Activated CD4-positive, alpha-beta T cell treated with anti-CD3 and anti-CD28 coated beads, Interleukin-2, amount 50 U/mL, for 1 hour (primary cell): ENCODE results near the gene OAS1.
"Not testable (repeated sequence)": the region's sequence is repeated elsewhere in the genome, so short reads cannot be mapped to it uniquely, and the experiment has no call there.

Source experiments
- DNase-seq: peaks from one replicate; pipeline ENCODE4 v3.0.0-alpha.2; 2020

OAS1 gene

DNA sequence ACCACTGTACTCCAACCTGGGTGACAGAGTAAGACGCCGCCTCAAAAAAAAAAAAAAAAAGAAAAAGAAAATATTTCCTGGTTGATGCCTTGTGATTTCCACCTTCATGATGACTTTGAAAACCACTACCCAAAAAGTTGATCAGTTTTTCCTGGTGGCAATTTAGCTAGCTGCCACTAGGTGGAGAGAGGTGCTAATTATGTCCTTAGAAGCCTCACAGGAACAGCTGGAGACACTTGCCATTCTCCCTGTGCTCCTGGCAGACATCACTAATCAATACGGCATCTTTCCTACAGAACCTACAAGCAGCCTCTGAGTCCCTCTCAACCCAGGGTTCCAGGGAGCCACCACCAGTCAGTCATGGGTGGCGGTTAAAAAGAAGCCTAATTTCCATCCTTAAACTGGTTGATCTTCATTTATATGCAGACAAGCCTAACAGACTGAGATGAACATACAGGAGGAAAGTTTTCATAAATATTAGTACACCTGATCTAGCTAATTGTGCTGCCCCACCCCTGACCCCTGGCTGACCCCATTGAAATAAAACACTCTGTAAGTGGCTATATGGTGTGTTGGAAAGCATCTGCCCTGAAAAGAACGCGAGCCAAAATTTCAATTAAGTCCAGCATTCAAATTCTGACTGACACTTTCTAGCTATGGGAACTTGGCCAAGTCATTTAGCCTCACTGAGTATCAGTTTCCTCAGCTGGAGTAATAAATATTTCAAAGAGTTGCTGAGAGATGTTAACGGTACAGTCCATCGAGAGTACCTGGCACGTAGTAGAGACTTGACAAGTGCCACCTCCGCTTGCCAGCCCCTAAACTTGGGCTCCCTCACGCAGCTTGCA is 6.2 kb upstream of the OAS1 start:
- DNase-seq: peak; percentile 28

DNA sequence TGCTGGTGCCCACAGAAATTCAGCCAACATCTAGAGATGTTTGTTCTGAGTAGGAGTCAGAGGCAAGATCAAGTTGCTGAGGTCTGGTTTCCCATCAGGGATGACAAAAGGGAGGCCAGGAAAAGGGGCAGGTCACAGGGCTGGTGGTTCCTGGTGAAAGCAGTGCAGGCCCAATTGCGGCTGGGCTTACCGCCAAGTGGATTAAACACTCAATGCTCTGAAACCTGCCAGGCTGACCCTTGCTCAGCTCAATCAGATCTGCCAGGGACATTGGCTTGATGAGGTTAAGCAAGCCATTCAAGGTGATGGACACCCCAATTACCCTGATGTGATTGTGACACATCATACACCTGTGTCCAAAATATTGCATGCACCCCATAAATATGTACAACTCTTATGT is 5.5 kb upstream of the OAS1 start:
- no peak for DNase-seq

DNA sequence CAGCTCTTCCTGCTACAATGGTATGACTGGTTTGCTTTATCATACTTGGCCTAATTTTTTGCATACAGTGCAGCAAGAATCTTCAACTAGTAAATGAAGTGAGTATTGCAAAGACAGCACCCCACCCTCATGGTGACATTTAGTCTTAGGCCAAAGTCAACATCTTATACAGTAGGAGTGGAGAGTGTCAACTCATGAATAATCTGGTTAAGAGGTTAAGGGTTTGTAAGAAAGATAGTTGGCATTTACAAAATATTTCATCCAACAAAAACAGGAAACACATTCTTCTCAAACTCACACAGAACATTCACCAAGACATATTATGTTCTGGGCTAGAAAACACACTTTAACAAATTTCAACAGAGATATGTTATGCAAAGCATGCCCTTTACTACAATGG is 2.2 kb upstream of the OAS1 start:
- no peak for DNase-seq

DNA sequence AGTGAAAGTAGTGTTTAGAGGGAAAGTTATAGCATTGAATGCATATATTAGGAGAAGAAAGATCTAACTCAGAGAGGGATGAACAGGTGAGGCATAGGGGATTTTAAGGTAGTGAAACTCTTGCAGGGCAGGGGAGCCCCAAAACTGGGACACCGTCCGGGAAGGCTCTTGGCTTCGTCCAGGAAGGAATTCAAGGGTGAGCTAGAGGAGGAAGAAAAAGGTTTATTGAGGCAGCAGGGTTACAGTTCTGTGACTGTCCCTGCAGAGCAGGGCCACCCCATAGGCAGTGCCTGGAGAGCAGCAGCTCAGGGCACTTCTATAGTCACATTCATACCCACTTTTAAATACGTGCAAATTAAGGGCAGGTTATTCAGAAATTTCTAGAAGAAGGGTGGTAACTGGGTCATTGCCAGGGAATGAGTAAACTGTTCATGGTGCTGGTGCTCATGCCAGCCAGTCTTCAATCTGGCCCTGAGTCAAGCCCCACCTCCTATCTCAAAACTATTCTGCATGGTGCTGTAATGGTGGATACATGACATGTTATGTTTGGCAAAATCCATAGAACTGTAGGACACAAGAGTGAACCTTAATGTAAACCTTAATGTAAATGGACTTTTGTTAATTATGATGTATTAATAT is 1.2 kb upstream of the OAS1 start:
- DNase-seq: no peak

DNA sequence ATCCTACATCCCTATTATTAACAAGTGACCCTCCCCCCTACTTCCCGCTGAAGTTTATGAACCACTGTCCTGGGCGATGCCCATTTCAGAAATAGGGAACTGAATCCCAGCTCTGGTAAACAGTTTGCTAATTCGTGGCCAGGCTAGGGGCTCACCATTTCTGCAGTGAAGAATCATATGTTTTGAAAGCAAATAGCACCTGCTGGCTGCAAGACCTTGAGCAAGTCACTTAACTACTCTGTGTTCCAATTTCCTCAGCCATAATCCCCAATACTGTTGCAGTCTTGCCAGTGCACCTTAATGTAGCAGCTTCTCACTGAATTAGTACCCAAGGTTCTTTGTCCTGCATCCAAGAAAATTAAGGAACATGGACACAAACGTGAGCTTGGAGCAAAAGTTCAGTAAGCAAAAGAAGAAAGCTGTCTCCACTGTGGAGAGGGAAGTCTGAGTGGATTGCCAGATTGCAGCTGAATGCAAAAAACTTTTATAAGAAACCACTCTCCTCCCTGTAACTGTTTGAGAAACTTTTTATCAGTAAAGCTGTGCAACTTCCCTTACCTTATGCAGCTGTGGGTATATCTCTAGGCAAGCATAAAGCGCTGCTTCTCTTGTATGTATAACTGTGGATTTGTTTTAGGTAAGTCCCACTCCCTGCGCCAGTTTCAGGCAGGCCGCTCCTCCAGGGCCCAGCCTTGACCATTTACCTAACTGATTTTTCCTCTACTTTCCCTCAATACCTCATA is 824 bp downstream of the OAS1 start:
- no peak for DNase-seq

DNA sequence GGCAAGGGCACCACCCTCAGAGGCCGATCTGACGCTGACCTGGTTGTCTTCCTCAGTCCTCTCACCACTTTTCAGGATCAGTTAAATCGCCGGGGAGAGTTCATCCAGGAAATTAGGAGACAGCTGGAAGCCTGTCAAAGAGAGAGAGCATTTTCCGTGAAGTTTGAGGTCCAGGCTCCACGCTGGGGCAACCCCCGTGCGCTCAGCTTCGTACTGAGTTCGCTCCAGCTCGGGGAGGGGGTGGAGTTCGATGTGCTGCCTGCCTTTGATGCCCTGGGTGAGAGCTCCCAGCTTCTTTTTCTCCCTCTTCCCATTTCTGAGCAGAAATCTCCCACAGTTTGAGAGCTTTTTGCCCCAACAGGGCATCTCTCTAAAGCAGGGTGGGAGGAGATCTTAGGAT is 1.8 kb downstream of the OAS1 start:
- DNase-seq: peak; percentile 25

DNA sequence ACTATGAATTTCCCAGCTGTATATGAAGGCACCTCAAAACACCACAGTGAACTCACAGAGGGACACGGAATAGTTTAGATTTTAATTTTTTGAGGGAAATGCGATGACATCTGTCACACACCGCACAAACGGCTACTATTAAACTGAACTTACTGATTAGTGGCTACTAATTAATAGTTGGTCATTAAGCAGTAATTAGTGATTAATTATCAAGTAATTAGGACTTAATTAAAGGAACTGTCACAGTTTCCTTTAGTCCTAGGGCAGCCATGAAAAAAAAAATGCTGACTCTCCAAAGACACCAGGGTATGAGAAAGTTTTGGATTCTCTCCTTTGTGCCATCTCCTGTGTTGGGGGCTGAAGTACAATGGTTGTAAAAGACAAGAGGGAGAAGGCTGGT is 2.9 kb downstream of the OAS1 start:
- no peak for DNase-seq

DNA sequence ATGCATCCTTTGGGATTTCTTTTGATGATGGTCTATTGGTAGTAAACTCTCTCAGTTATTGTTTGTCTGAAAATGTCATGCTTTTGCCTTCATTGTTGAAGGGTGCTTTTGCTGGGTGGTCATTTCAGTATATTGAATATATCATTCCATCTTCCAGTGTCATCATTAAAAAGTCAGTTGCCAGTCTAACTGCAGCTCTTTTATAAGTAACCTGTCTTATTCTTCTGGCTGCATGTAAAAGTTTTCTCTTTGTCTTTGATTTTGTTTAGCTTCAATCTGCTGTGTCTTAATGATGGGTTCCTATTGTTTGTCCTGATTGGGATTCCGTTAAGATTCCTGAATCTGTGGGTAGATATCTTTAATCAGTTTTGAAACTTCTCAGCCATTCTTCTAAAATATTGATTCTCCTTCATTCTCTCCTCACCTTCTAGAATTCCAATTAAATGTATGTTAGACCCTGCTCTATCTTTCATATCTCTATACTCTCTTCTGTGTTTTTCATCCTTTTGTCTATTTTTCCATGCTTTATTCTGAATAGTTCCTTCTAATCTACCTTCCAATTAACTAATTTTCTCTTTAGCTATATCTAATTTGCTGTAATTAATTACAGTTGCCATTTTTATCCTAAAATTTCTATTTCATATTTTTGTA is 6.4 kb downstream of the OAS1 start:
- no peak for DNase-seq

DNA sequence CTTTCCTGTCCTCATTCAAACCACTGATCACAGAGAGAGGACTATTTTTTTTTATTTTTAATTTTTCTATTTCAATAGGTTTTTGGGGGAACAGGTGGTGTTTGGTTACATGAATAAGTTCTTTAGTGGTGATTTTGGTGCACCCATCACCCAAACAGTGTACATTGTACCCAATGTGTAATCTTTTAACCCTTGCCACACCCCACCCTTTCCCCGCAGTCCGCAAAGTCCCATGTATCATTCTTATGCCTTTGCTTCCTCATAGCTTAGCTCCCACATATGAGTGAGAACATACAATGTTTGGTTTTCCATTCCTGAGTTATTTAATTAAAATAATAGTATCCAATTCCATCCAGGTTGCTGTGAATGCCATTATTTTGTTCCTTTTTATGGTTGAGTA is 7.1 kb downstream of the OAS1 start:
- DNase-seq: not testable (repeated sequence)

DNA sequence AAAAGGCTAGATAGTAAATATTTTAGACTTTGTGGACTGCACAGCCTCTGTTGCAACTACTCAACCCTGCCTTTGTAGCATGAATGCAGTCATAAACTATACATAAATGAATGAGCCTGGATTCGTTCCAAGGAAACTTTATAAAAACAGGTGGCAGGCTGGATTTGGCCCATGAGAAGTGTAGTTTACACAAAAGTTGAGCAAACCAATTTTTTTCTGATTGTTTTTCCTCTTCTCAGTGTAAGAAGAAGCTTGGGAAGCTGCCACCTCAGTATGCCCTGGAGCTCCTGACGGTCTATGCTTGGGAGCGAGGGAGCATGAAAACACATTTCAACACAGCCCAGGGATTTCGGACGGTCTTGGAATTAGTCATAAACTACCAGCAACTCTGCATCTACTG is 9.5 kb downstream of the OAS1 start:
- DNase-seq: no peak

DNA sequence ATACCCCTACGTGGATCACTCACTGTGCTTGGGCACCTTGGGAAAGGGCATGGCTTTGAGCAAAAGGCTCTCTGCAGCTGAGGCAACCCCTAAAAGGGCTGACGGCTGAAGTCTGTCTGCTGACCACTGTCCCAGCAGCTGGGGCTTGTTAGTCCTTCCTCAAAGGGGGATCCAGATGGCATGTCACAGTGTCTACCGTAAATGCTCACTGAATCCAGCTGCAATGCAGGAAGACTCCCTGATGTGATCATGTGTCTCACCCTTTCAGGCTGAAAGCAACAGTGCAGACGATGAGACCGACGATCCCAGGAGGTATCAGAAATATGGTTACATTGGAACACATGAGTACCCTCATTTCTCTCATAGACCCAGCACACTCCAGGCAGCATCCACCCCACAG is 12.4 kb downstream of the OAS1 start:
- DNase-seq: no peak

DNA sequence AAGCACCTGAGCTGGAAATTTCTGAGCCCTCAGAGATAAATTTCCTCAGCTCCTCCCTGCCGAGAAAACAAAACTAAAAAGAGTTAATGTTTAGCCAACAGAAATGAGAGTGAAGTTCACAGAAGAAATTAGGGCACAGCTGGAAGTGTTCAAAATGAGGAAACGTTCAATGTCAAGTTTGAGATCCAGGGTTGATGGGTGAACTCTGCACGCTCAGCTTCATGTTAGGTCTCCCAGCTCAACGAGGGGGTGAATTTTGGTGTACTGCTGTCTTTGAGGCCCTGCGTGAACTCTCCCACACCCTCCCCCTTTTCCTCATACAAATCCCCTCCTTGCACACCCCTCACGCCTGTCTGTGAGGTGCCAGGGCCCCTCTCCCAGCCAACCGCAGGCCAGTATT is 18.2 kb downstream of the OAS1 start:
- no peak for DNase-seq

DNA sequence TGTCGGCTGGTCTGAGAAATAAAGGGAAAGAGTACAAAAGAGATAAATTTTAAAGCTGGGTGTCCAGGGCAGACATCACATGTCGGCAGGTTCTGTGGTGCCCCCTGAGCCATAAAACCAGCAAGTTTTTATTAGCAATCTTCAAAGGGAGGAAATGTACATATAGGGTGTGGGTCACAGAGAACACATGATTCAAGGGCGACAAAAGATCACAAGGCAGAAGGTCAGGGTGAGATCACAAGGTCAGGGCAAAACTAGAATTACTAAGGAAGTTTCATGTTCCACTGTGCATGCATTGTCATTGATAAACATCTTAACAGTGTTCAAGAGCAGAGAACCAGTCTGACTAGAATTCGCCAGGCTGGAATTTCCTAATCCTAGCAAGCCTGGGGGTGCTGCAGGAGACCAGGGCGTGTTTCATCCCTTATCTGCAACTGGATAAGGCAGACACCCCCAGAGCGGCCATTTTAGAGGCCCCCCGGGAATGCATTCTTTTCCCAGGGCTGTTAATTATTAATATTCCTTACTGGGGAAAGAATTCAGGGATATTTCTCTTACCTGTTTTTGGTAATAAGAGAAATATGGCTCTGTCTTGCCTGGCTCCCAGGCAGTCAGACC is 19.8 kb downstream of the OAS1 start:
- not testable (repeated sequence) for DNase-seq

DNA sequence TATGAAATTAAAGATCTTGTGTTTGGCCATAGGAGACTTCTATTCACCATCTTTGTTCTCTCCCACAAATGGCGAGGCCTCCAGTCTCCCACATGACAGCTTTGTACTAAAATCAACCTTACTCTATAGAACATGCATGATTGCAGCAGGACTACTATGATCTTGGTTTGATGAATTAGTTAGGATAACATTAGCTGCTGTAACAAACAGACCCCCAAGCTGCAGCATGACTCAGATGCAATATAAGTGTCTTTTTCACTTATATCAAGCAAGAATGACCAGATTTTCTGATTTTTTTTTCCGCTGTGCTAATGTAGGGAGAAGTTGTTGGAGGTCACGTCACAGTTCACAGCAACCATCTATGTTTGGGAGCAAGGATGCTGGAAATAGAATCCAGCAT is 20.7 kb downstream of the OAS1 start:
- DNase-seq: no peak

DNA sequence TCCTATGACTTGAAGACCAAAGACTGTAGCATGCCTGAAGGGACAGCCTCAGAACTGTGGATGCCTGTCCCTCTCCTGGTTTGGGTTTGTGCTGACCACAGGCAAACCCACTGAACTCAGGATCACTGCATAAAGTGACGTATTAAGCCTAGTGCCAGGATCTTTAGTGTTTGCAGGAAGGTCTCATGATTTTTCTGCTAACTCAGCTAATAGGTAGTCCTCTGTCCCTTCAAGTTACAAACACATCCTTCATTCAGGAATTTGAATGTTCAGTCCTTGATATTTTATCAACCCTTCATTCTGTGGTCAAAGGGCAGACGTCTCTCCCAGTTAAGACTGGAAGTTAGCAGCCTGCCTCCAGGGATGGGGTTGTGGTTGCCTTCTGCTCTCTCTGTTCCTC is 21.2 kb downstream of the OAS1 start:
- no peak for DNase-seq

DNA sequence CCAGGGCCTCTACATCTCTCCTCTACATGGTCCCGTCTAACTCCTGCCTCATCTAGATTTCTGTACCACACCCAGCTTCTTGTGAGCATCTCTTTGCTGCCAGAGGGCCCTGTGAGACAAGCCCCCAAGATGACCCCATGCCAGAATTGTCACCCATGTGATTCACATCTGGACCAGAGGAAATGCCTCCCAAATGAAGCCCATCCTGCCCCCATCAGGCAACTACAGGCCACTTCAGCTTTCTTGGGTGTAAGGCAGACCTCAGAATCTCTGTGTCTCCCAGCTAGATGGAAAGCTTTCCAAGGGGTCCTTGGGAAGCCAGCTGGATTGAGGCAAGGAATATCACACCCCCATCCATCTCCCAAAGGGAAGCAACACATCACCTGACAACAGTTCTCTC is 22.2 kb downstream of the OAS1 start:
- DNase-seq: no peak

DNA sequence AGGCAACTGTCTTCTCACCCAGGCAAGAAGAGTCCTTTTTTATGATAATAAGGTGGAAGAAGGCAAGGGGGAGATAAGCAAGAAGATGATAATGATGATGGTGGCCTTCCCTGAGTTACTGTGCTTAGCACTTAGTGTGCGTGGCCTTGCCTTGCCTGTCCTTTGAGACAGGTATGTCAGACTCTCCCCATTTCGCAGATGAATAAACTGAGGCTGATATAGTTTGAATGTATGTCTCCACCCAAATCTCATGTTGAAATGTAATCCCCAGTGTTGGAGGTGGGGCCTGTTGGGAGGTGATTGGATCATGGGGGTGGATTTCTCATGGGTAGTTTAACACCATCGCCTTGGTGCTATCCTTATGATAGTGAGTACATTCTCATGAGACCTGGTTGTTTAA is 23.0 kb downstream of the OAS1 start:
- DNase-seq: no peak

DNA sequence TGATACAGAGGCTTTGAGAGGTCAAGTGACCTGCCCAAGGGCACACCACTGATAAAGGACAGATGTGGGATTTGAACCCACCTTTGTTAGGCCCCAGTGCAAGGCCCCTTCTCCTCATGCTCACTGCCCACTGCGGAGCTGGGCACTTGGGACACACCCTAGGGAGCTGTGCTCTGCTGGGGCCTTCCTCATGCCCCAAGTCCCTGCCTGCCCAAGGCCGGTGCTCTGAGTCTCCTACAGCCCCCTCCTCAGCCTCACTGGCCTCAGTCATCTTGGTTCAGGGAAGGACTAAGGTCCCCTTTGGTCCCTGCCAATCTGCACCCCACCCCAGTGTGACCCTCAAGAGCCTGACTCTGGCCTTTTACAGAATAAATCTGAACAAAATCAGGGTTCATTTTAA is 23.6 kb downstream of the OAS1 start:
- DNase-seq: no peak

DNA sequence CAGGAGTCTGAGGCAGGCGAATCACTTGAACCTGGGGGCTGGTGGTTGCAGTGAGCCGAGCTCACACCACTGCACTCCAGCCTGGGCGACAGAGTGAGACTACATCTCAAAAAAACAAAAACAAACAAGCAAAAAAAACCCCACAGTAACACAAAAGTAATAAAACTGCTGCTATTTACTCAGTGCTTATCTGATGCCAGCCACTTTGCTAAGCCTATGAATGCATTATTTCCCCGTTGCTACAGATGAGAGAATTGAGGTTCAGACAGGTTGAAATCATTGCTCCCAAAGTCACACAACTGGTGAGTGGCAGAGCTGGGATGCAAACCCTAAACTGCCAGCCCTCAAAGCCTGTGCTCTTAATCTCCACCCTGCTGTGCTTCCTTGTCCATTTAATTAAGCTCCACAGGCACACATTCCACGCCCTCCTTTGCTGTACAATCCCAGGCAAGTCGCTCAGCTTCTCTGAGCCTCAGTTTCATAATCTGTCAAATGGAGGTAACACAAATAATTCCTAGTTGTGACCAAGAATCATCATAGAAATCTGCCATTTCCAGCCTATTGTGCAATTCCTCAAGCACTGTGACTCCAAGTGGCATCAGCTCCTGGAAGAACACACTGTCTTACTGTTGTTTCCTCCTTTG is 25.8 kb downstream of the OAS1 start:
- no peak for DNase-seq

DNA sequence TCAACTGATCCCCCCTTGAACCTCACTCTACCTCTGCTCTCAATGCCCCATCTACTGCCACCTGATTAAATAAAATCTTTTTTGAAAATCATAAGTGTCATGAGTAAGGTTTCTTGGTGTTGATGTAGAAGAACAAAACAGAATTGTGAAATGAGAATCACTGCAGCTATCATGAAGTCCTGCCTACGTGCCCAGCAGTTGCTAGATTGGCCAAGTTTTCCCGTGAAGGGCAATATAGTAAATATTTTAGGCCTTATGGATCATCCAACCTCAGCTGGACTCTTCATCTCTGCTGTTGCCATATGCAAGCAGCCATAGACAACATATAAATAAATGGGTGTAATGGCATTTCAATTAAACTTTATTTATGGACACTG is 26.4 kb downstream of the OAS1 start:
- DNase-seq: no peak

DNA sequence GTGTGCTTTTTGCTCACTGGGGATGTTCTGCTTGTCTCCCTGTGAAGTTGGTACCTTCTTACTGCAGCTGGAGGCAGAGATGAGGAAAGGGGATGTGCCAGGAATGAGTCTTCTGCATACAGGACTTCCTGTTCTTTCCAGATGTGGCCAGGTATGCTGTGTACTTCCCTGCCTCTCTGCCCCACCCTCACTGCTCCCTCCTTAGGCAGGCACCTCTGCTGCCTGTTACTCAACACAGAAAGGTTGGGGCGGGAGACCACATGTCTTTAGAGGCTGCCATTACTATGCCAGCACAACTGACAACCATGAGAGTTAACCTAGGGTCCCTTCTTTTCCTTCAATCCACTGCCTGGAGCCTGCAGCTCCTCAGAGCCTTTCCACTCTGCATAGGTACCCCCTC is 29.5 kb downstream of the OAS1 start:
- DNase-seq: no peak

DNA sequence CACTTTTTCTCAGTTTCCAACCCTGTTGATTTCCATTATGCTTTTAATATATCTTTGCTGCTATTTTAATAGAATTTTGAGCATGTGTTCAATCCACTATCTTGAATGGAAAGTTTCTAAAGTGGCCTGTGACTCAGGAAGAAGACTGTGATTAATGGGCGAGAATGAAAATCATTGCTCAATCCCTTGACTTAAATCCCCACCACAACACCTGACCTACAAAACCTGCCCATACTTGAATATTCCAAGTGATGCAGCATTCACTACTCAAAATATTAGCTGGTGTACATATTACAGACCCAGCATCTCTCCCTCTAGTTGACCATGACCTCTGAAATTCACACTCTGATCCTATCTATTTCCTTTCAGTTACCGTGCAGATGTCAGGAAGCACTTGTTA is 30.2 kb downstream of the OAS1 start:
- DNase-seq: no peak
